HG03442 (cell line): ENCODE measurements around the gene CTAGE6.
"Not testable (repeated sequence)": the region's sequence is repeated elsewhere in the genome, so short reads cannot be mapped to it uniquely, and the experiment has no call there.

Source experiments
- ATAC-seq: cut with Tn5 transposase; IDR thresholded peaks from one replicate; pipeline ENCODE4 v1.9.1; 2021; ENCODE audit warnings: mild to moderate bottlenecking, moderate library complexity; ENCODE audit not compliant: unreplicated experiment

Gene CTAGE6

GRCh38 chr7:143757596-143757995 is at the start of gene CTAGE6:
CTAGE6 (minus strand) TSS chr7:143757696; CDS start chr7:143757658, 38 bp downstream.
- not testable (repeated sequence) for ATAC-seq

- not testable (repeated sequence) for ATAC-seq
Observed at GRCh38 chr7:143806664-143807071, 49.2 kb upstream of the CTAGE6 start.

- not testable (repeated sequence) for ATAC-seq
Observed at GRCh38 chr7:143797896-143798290, 40.4 kb upstream of the CTAGE6 start.

GRCh38 chr7:143797119-143797895 is 39.8 kb upstream of the CTAGE6 start:
- not testable (repeated sequence) for ATAC-seq

DNA sequence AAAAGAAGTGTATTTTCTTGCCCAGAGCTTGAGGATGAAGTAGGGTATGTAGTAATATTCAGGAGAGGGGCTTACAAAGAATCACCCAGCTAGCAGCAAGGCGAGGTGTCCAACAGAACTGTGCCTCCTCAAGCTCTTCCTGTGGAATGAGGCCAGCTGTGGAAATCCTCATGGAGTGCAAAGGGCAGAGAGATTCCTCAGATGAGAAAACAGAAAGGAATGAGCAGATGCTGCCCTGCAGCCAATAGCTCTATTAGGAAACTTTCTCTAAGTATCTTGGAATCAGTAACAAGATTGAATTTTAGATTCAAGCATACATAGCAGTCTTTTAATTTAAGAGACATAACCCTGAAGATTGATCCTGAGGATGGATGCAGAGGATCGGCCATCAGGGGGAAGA is 38.2 kb upstream of the CTAGE6 start:
- not testable (repeated sequence) for ATAC-seq

DNA sequence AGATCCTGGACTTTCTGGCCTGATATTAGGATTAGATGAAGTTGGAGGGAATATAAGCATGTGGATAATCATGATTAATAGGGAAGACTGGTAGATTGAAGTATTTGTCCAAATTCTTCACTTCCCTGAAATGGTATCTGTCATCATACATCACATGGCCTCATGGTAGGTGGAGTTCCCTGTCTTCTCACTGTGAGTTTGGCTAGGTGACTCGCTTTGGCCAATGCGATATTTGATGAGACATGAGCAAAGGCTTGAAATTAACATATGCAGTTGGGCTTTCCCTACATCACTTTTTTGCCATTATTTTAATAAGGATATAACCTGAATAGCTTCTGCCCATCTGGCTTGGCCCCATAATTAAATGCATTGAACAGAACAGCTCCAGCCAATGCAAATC is 35.1 kb upstream of the CTAGE6 start:
- ATAC-seq, result not testable (repeated sequence)

- ATAC-seq, result not testable (repeated sequence)
Observed at GRCh38 chr7:143785415-143786182, 28.1 kb upstream of the CTAGE6 start.

GRCh38 chr7:143779591-143779990 is 22.1 kb upstream of the CTAGE6 start:
- ATAC-seq, result not testable (repeated sequence)

- not testable (repeated sequence) for ATAC-seq
Observed at GRCh38 chr7:143772738-143773468, 15.4 kb upstream of the CTAGE6 start.

DNA sequence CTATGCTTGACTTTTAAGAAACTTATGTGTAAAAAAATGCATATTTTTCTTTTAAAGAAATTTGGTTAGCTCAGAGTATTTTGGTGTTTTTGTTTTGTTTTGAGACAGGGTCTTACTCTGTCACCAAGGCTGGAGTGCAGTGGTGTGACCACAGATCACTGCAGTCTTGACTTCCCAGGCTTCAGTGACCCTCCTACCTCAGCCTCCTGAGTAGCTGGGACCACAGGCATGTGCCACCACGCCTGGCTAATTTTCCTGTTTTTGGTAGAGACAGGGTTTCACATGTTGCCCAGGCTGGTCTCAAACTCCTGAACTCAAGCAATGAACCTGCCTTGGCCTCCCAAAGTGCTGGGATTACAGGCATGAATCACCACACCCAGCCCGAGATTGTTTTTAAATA is 10.0 kb upstream of the CTAGE6 start:
- not testable (repeated sequence) for ATAC-seq

DNA sequence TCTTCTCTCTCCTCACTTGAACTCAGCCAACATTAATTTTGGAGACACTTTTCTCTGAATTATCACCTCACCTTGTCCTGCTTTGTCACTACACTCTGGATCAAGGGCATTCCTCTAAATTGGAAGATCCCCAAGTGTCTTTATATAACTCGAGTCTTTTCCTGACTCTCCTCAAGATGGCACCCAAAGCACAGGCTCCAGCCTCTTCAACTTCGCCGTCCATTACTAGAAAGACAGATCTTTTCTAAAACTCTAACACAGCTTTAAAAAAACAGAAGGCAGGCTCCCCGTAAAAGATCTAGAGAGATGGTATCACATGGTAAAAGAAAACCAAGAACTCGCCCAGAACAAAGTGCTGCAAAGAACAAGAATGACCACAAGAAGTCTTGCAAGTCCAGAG is 8.2 kb upstream of the CTAGE6 start:
- not testable (repeated sequence) for ATAC-seq

- not testable (repeated sequence) for ATAC-seq
Observed at GRCh38 chr7:143763065-143763464, 5.6 kb upstream of the CTAGE6 start.

DNA sequence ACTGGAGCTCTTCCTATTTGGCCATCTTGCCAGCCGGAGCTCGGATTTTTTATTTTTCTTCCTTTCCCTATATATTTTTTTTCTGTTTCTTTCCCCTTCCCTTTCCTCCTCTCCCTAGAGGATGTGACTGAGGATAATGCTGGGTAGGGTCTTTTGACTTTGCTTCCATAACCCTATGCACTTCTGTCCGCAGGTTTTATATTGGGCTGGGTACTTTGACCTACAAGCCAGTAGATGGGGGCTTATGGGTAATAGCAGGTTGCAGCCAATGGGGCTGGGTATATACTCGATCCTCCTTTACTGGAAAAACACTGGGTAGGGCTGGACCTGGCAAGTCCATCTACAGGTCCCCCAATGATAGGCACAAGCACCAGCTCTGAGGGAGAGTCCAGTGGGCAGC is 12.2 kb downstream of the CTAGE6 start:
- ATAC-seq, result not testable (repeated sequence)

DNA sequence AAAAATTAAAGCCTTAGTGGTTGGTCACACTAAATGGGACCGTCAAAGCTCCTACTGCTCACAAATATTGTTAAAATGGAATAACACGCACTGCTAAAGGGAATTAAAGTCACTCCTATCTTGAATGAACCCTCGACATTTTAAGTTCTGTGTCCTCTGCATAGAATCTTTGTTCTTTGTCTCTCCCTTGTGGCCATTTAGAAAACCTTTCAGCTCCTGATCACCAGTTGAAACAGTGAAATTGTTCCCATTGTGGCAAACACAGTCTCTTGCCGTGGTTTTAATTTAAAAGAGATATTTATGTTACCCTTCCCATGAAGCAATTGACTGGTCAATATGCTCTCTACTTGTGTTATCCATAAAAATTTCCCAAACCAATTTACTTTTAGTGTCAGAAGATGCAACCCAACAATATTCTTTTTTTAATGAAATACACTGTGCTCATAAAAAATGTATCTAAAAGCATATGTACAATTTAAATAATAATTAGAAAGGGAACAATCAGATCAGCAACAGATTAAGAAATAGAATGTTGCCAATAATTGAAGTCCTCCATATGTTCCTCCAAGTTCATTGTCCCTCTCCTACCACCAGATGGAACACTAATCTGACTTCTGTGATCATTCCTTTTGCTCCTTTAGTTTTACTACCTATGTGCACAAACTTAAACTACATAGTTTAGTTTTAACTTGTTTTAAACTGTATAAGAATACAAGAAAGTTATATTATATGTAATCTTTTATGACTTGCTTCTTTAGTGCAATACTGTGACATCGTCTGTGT is 20.3 kb downstream of the CTAGE6 start:
- ATAC-seq, result not testable (repeated sequence)

DNA sequence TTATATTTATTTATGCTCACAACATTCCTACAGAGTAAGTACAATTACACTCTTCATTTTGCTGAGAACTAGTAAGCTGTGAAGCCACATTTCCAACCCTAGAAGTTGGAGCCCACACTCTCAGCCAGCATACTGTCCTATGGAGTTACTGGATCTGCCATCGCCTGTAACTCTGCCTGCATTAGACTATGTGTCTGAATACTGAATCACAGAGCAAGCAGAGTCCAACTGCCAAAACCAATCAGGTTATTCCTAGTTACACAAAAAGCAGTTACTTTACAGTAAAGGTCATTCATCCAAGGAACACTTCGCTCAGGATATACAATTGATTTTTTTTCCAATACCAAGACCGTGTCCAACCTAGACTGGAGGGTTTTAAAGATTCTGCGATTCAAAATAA is 21.5 kb downstream of the CTAGE6 start:
- no peak for ATAC-seq

- ATAC-seq, result no peak
Observed at GRCh38 chr7:143733876-143734275, 23.6 kb downstream of the CTAGE6 start.

GRCh38 chr7:143728333-143728862 is 29.1 kb downstream of the CTAGE6 start:
- no peak for ATAC-seq

DNA sequence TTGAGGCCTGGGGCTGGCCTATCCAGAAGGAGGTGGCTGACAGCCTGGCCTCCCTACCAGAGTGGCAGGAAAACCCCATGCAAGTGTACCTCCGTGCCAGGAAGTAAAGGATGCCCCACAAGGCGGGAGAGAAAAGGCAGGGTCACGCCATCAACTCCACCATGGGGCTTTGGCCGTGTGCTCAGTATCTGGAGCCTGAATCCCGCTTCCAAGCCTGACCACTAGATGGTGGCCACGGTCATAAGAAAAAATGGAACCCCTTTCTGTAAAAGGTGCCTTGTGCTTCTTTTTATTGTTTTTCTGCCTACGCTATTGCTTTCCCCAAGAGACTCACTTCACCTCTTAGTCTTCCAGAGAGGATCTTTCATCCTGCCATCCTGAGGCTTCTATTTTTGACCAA is 29.9 kb downstream of the CTAGE6 start:
- peak; percentile 76 for ATAC-seq

GRCh38 chr7:143726143-143726542 is 31.4 kb downstream of the CTAGE6 start:
- ATAC-seq, result not testable (repeated sequence)

DNA sequence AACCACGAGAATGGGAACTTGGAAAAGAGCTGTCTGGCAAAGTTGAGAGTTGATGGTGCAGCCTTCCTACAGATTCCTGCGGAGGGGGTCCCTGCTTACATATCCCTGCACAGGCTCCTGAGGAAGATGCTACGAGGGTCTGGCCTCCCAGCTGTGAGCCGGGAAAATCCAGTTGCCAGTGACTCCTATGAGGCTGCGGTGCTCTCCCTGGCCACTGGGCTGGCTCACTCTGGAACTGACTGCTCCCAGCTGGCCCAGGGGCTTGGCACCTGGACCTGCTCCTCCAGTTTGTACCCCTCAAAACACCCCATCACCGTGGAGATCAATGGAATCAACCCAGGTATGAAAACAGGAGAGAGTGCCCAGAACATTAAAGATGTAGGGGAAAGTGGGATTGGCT is 37.2 kb downstream of the CTAGE6 start:
- ATAC-seq, result not testable (repeated sequence)
